GM21825 (cell line): ENCODE results near the gene NFAT5.
"Not testable (repeated sequence)": the region's sequence is repeated elsewhere in the genome, so short reads cannot be mapped to it uniquely, and the experiment has no call there.

Experiments
- ATAC-seq: cut with Tn5 transposase; IDR thresholded peaks from one replicate; pipeline ENCODE4 v1.9.1; 2021; ENCODE audit warnings: mild to moderate bottlenecking, moderate library complexity; ENCODE audit not compliant: unreplicated experiment

Gene NFAT5, protein sequence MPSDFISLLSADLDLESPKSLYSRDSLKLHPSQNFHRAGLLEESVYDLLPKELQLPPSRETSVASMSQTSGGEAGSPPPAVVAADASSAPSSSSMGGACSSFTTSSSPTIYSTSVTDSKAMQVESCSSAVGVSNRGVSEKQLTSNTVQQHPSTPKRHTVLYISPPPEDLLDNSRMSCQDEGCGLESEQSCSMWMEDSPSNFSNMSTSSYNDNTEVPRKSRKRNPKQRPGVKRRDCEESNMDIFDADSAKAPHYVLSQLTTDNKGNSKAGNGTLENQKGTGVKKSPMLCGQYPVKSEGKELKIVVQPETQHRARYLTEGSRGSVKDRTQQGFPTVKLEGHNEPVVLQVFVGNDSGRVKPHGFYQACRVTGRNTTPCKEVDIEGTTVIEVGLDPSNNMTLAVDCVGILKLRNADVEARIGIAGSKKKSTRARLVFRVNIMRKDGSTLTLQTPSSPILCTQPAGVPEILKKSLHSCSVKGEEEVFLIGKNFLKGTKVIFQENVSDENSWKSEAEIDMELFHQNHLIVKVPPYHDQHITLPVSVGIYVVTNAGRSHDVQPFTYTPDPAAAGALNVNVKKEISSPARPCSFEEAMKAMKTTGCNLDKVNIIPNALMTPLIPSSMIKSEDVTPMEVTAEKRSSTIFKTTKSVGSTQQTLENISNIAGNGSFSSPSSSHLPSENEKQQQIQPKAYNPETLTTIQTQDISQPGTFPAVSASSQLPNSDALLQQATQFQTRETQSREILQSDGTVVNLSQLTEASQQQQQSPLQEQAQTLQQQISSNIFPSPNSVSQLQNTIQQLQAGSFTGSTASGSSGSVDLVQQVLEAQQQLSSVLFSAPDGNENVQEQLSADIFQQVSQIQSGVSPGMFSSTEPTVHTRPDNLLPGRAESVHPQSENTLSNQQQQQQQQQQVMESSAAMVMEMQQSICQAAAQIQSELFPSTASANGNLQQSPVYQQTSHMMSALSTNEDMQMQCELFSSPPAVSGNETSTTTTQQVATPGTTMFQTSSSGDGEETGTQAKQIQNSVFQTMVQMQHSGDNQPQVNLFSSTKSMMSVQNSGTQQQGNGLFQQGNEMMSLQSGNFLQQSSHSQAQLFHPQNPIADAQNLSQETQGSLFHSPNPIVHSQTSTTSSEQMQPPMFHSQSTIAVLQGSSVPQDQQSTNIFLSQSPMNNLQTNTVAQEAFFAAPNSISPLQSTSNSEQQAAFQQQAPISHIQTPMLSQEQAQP (N-terminal part only)

GRCh38 chr16:69565671-69566239 is at the start of gene NFAT5:
Gene NFAT5 (plus strand): TSS chr16:69565966. CDS start chr16:69566302, 336 bp downstream.
- peak; percentile 58 for ATAC-seq

DNA sequence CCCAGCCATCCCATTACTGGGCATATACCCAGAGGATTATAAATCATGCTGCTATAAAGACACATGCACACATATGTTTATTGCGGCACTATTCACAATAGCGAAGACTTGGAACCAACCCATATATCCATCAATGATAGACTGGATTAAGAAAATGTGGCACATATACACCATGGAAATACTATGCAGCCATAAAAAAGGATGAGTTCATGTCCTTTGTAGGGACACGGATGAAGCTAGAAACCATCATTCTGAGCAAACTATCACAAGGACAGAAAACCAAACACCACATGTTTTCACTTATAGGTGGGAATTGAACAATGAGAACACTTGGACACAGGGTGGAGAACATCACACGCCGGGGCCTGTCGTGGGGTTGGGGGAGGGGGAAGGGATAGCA is 47.9 kb upstream of the NFAT5 start:
- ATAC-seq, result not testable (repeated sequence)

DNA sequence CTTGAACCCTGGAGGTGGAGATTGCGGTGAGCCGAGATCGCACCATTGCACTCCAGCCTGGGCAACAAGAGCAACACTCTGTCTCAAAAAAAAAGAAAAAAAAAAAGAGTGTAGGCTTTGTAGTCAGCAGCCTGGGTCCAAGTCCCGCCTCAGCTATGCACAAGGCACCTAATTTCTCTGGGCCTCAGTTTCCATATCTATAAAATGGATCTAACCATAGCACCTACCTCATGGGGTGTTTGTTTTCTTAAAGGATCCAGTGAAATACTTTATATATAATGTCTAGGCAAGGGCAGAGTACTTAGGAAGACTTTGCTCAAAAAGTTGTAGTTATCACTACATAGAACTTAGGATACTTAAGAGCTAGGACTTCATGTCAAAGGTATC is 45.4 kb upstream of the NFAT5 start:
- no peak for ATAC-seq

DNA sequence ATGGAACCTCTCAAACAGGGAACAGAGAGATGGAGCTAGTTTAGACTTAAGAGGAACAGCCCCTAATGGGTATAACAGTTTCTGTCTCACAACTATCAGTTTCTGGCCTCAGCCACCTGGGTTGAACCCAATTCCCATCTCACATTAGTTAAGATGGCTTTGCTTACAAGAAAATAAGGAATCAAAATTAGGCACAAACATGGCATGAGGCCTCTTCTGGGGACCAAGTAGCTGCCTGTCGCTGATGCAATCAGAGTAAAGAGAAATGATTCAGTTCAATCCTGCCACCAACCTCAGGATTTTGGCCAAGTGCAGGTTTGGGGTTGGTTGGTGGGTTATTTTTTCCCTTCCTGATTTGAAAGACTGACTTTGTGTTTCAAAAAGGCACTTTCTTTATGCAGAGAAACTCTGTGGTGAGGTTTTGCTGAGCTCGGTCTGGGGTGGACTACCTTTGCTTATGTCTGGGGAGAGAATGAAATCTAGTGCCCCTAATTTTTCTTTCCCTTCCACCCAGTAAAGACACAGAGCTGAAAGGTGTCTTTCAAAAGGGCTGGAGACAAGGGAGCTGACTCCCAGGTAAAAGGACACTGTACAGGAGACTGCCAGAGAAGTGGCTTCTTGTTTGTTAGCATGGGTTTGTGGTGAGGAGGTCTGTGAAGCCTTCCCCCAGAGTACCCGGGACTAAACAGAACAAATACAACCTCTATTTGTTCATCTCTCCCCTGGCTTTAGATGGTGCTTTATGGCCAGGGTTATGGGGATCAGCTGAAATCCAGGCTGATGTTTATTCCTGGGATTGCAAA is 44.8 kb upstream of the NFAT5 start:
- ATAC-seq, result peak; percentile 67

- ATAC-seq, result no peak
Measured at GRCh38 chr16:69522041-69522578, 43.7 kb upstream of the NFAT5 start.

GRCh38 chr16:69522732-69523404 is 42.9 kb upstream of the NFAT5 start:
- ATAC-seq, result no peak

DNA sequence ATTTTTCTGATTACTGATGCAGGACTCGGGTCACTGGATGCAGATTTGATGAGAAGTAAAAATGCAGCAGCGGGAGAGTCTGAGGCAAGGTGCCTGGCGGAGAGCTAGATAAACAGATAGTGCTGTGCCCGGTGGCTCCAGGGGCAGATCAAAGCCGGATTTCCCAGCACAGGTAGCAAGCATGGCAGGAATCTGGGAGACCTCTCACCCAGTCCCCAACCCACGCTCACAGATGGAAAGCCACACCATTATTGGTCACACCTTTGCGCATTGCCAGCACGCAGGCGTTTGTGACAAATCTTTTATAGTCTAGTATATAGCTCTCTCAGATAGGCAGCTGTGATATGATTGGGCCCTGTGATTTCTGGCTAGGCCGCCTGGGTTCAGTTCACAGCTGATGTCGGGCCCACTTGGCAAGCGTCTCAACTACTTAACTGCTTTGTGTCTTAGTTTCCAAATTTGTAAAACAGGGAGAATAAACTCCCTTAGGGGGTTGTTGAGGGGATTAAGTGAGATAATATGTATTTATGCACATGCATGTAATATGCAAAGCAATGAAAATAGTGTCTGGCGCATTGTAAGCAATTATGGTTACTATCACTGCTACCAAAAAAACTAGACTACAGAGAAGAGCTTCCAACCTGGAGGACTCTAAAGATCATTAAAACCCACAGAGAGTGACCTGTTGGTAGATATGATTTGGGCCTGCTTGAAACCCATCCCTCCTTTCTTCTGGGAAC is 42.0 kb upstream of the NFAT5 start:
- no peak for ATAC-seq

- no peak for ATAC-seq
Measured at GRCh38 chr16:69526831-69527655, 38.7 kb upstream of the NFAT5 start.

- ATAC-seq, result no peak
Measured at GRCh38 chr16:69531988-69532387, 33.8 kb upstream of the NFAT5 start.

DNA sequence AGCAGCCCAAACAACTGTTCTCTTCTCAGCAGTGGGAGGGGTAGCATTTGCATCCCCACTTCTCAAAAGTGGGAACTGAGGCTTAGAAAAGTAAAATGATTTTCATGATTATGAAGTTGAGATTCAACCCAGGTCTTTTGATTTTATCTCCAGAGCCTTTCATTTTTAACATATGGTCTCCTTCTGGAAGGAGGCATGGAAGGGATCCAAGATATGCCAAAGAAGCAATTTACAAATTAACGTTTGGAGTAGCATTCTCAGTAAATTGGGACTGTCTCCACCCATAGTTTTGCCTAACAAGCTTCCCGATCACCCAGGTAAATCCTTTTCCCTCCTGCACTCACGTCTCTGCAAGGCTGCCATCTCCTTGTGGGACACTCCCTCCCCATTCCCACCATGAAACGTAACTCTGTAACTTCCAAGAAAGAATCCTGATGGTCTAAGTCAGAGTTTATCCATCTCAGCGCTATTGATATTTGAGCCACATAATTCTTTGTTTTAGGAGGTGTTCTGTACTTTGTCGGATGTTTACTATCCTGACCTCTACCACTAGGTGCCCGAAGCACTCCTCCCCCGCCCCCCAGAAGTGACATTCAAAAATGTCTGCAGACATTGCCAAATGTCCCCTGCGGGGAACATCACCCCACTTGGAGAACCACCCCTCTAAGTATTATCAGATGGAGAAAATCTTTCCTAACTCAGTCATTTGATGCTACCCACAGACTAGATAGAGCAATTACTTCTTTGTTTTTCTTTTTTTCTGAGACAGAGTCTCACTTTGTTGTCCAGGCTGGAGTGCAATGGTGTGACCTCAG is 32.9 kb upstream of the NFAT5 start:
- ATAC-seq, result no peak

- ATAC-seq, result no peak
Measured at GRCh38 chr16:69534720-69535119, 31.0 kb upstream of the NFAT5 start.

DNA sequence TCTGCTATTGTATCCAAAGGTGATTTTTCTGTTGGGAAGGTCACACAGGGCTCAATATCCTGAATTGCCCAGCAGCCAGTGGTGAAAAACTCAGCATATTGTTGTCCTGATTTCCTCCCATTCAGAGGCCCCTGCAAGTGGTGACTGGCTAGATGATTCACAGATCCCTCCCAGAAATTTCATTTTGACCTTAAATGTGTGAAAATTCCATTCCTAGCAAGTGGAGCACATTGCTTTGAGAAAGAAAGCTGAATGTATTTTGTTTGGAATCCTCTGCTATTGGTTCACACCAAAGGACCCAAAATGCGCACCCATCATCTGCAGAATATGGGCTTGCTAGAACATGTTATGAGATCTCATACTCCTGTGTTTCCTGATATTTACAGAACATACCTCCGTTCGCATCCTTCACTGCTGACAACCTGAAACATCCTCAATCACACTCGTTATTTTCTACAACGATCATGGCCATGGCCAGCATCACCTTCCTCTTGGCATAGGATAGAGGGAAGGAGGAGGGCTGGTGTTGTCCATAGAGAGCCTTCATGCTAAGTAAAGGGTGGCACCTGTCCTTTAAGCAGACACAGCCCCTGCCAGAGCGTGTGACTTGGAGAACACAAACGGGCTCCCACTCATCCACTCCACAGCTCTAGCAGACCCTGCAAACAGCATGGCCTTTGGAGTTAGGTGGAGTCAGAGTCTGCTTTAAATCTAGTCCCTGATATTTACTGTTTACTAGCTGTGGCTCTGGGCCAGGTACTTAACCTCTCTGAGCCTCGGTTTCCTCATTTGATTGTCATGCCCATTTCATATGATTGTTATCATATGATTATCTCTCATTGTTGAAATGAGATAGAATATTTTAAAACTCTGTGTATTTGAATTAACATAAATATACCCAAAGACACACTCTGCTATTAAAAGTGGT is 30.4 kb upstream of the NFAT5 start:
- no peak for ATAC-seq

- ATAC-seq, result no peak
Measured at GRCh38 chr16:69537706-69538080, 28.1 kb upstream of the NFAT5 start.

DNA sequence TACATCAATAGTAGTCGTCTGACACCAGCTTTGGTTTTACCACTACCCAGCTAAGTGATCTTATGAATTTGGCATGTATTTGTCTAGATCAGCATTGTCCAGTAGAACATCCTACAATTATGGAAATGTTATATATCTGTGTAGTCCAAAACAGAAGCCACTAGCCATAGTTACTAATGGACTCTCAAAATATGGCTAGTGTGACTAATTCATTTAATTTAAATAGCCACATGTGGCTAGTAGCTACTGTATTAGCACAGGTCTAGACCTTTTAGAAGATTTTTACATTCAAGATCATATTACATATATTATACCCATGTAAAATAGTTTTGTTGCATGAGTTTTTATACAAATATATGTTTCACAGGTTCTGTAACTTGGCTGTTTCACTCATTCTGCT is 27.0 kb upstream of the NFAT5 start:
- no peak for ATAC-seq

DNA sequence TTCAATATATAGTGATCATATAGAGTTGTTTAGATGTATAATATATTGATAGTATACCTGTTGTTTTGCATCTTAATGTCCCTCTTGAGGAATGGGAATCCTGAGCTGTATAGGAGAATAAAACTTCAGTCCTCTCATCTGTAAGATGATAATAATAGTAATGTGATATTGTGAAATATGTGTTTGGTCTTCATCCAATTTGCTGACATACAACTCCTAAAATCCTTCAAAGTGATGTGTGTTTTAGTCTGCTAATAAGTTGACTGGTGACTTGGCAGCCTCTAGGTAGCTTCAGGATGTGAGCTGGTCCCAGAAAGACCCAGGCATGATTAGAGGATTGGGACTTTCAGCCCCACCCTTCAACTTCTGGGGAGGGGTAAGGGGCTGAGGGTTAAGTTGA is 22.8 kb upstream of the NFAT5 start:
- ATAC-seq, result no peak

- no peak for ATAC-seq
Measured at GRCh38 chr16:69544088-69544487, 21.7 kb upstream of the NFAT5 start.
